Natural killer cell treated with Interleukin-12 subunit alpha and Interleukin-12 subunit beta and Interleukin-15 and Interleukin-18, amount 100 ng/mL, for 72 hours (primary cell): ENCODE measurements around the gene ESPN. TPM values are rescaled to one million over a fixed set of nuclear protein-coding genes. Genes with fewer than 3 reads are reported as not detected.

Experiments used
- ATAC-seq, 2 donors: fragments of 150-1000 bp; cut with Tn5 transposase in 1 of 2; sonication (Bioruptor Pico), chemical (Tn5 transposase) in 1 of 2; 2 replicates each; pipeline ENCODE4 v1.10.0; 2021
- DNase-seq: peaks from one replicate; pipeline ENCODE4 v3.0.0; 2022; ENCODE audit warnings: low spot score
- H3K27ac Mint-ChIP-seq, 2 donors: 1 replicate in 1 of 2; 2 replicates in 1 of 2; pipeline ENCODE4 v1.8.0; 2022; ENCODE audit warnings: mixed read lengths in 2 of 2, mild to moderate bottlenecking in 1 of 2, moderate library complexity in 1 of 2
- H3K27me3 Mint-ChIP-seq, 2 donors: 1 replicate in 1 of 2; 2 replicates in 1 of 2; pipeline ENCODE4 v1.8.0; 2022; ENCODE audit warnings: mixed read lengths in 2 of 2
- H3K36me3 Mint-ChIP-seq: one replicate; pipeline ENCODE4 v1.8.0; 2022; ENCODE audit warnings: mixed read lengths
- H3K4me1 Mint-ChIP-seq, 2 donors: 1 replicate in 1 of 2; 2 replicates in 1 of 2; pipeline ENCODE4 v1.8.0; 2022; ENCODE audit warnings: low read depth in 2 of 2, mixed read lengths in 2 of 2, mild to moderate bottlenecking in 1 of 2
- H3K4me3 Mint-ChIP-seq: one replicate; pipeline ENCODE4 v1.8.0; 2022; ENCODE audit warnings: mixed read lengths
- H3K9me3 Mint-ChIP-seq: 2 replicates; pipeline ENCODE4 v1.8.0; 2022; ENCODE audit warnings: mixed read lengths
- total RNA-seq, 2 donors: library from RNA; stranded (reverse); gene quantifications; one replicate each; pipeline ENCODE4 v1.2.3, GENCODE V29; 2022

The ESPN gene
- total RNA-seq, 2 donors from 2014 or later = 0.14 to 0.84 TPM

- H3K27ac Mint-ChIP-seq = no peak overlapping the region
- no peaks in the 10 kb centered on the region for H3K9me3 Mint-ChIP-seq
- H3K36me3 Mint-ChIP-seq = no peaks in the 10 kb centered on the region
- ATAC-seq = no peak
- H3K4me3 Mint-ChIP-seq = peak overlapping the region; percentile 34
- peaks cover 8 to 12% of the 10 kb centered on the region in 2 donors for H3K27me3 Mint-ChIP-seq
- H3K4me1 Mint-ChIP-seq = peaks cover 0 to under 1% of the 10 kb centered on the region in 2 donors
- no peak for DNase-seq
Observed at GRCh38 chr1:6496890-6497214, 72.3 kb downstream of the ESPN start.

- Mint-ChIP-seq H3K9me3 (no peaks in the 10 kb centered on the region), H3K27me3 (peaks cover 6 to 12% of the 10 kb centered on the region in 2 donors), H3K27ac (no peak overlapping the region), H3K36me3 (no peaks in the 10 kb centered on the region), H3K4me1 (no peaks in the 10 kb centered on the region), H3K4me3 (peak overlapping the region; percentile 32)
- no peak for DNase-seq
- peak; percentile 63 to 78 for ATAC-seq
Observed at GRCh38 chr1:6497215-6497866, 72.8 kb downstream of the ESPN start.

GRCh38 chr1:6497867-6498575 is 73.4 kb downstream of the ESPN start:
- Mint-ChIP-seq H3K4me3 (peak overlapping the region; percentile 32), H3K36me3 (no peaks in the 10 kb centered on the region), H3K27me3 (peaks cover 6 to 12% of the 10 kb centered on the region in 2 donors), H3K9me3 (no peaks in the 10 kb centered on the region), H3K4me1 (no peaks in the 10 kb centered on the region), H3K27ac (no peak overlapping the region)
- ATAC-seq (no peak), DNase-seq (no peak)

- Mint-ChIP-seq H3K4me3 (no peak overlapping the region), H3K36me3 (no peaks in the 10 kb centered on the region), H3K27me3 (peaks cover 6 to 12% of the 10 kb centered on the region in 2 donors), H3K27ac (no peak overlapping the region), H3K9me3 (no peaks in the 10 kb centered on the region), H3K4me1 (no peaks in the 10 kb centered on the region)
- ATAC-seq (no peak), DNase-seq (no peak)
Observed at GRCh38 chr1:6498576-6499111, 74.1 kb downstream of the ESPN start.

GRCh38 chr1:6499296-6499695 is 74.7 kb downstream of the ESPN start:
- DNase-seq (no peak), ATAC-seq (no peak)
- Mint-ChIP-seq H3K36me3 (no peaks in the 10 kb centered on the region), H3K4me1 (no peaks in the 10 kb centered on the region), H3K9me3 (no peaks in the 10 kb centered on the region), H3K4me3 (no peak overlapping the region), H3K27me3 (peaks cover 6 to 12% of the 10 kb centered on the region in 2 donors), H3K27ac (no peak overlapping the region)

GRCh38 chr1:6500544-6501278 is 76.1 kb downstream of the ESPN start:
- DNase-seq = no peak
- Mint-ChIP-seq H3K4me3 (no peak overlapping the region), H3K27me3 (peaks cover 6 to 12% of the 10 kb centered on the region in 2 donors), H3K4me1 (no peaks in the 10 kb centered on the region), H3K9me3 (no peaks in the 10 kb centered on the region), H3K27ac (no peak overlapping the region), H3K36me3 (no peaks in the 10 kb centered on the region)
- no peak for ATAC-seq

- no peak overlapping the region for H3K4me3 Mint-ChIP-seq
Observed at GRCh38 chr1:6501279-6501813, 76.8 kb downstream of the ESPN start.

GRCh38 chr1:6502000-6502891 is 77.7 kb downstream of the ESPN start:
- no peaks in the 10 kb centered on the region for H3K4me1 Mint-ChIP-seq
- H3K27me3 Mint-ChIP-seq = peaks cover 6 to 12% of the 10 kb centered on the region in 2 donors
- no peaks in the 10 kb centered on the region for H3K36me3 Mint-ChIP-seq
- no peaks in the 10 kb centered on the region for H3K9me3 Mint-ChIP-seq
- ATAC-seq (no peak), DNase-seq (no peak)
- H3K4me3 Mint-ChIP-seq = no peak overlapping the region
- H3K27ac Mint-ChIP-seq = no peak overlapping the region

More at GRCh38 chr1:6501279-6501813, 76.8 kb downstream of the ESPN start:
- H3K9me3 Mint-ChIP-seq = no peaks in the 10 kb centered on the region
- no peaks in the 10 kb centered on the region for H3K36me3 Mint-ChIP-seq
- H3K4me1 Mint-ChIP-seq = no peaks in the 10 kb centered on the region
- ATAC-seq (no peak), DNase-seq (no peak)
- peaks cover 6 to 12% of the 10 kb centered on the region in 2 donors for H3K27me3 Mint-ChIP-seq
- H3K27ac Mint-ChIP-seq = no peak overlapping the region

GRCh38 chr1:6503884-6504602 is 79.5 kb downstream of the ESPN start:
- no peak overlapping the region for H3K4me3 Mint-ChIP-seq
- no peak overlapping the region for H3K27ac Mint-ChIP-seq
- peaks cover 6 to 8% of the 10 kb centered on the region in 2 donors for H3K27me3 Mint-ChIP-seq
- DNase-seq (no peak), ATAC-seq (no peak)
- no peaks in the 10 kb centered on the region for H3K9me3 Mint-ChIP-seq
- no peaks in the 10 kb centered on the region for H3K36me3 Mint-ChIP-seq
- no peaks in the 10 kb centered on the region for H3K4me1 Mint-ChIP-seq

GRCh38 chr1:6504887-6505286 is 80.3 kb downstream of the ESPN start:
- Mint-ChIP-seq H3K4me3 (no peak overlapping the region), H3K36me3 (no peaks in the 10 kb centered on the region), H3K27ac (no peak overlapping the region), H3K4me1 (no peaks in the 10 kb centered on the region), H3K9me3 (no peaks in the 10 kb centered on the region), H3K27me3 (peaks cover 4 to 6% of the 10 kb centered on the region in 2 donors)
- DNase-seq = no peak
- no peak for ATAC-seq

GRCh38 chr1:6505367-6506209 is 81.0 kb downstream of the ESPN start:
- Mint-ChIP-seq H3K27ac (no peak overlapping the region), H3K9me3 (no peaks in the 10 kb centered on the region), H3K36me3 (no peaks in the 10 kb centered on the region), H3K4me3 (no peak overlapping the region), H3K4me1 (no peaks in the 10 kb centered on the region), H3K27me3 (peaks cover 4 to 6% of the 10 kb centered on the region in 2 donors)
- ATAC-seq (no peak), DNase-seq (no peak)
